DMS153 treated with DMSO at 0.1 percent for 48 hours (cell line): ENCODE measurements around the gene C1orf87.

Experiments used
- DNase-seq: peaks from one replicate; lab custom pipeline; 2025; ENCODE audit not compliant: unreplicated experiment; lab: John Stamatoyannopoulos, UW

C1orf87 gene

DNA sequence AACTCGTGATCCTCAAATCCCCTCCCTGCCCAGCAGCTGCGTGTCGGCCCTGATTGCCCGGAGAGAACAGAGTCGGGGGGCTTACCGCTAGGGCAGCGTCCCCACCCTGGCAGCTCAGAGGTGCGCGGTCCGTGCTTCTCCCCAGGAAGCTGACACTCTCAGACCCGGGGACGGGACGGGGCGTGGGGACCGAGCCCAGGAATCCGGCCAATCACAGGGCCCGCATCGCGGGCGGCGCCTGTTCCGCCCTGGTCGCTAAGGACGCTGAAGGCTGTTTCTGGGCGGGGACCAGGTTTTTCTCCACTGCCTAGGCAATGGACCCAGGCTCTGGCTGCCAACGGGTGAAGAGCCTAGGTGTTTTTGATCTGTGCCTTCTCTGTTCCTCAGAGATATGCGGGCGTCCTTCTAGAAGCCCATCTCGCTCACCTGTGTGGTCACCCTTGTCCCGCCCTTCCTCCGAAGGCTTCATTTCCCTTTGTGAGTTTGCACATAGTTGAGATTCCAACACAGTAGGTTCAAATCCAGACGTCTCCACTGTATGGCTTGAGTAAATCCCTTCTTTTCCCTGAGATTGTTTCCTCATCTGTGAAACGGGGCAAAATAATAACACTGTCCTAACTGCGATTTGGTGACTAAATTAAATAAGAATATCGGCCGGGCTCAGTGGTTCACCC is at the start of gene C1orf87:
Gene C1orf87 (minus strand): TSS at position 166 of the 674 bp plus-strand sequence. CDS start 1,127 bp downstream, outside the sequence.
- DNase-seq = no peak

GRCh38 chr1:60118085-60118484 is 44.5 kb upstream of the C1orf87 start:
- no peak for DNase-seq

GRCh38 chr1:60114745-60115318 is 41.3 kb upstream of the C1orf87 start:
- no peak for DNase-seq

- no peak for DNase-seq
These were observed 40.0 kb upstream of the C1orf87 start for GRCh38 chr1:60113596-60113995.

DNA sequence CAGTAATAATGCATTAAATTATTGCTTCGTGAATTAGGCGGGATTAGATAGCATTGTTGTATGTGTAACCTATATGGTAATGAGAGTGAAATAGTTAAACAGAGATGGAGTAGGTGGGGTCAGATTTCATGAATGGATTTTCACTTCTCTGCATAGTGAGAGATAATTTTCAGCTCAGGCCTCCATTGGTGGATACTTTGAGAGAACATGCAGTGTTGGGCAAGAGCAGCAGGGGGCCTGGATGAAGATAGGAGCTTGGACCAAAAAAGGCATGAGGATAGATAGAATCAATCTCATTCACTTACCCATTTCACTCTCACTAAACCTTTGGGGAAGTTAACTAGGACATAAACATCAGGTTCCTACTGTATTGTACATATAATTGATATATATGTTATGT is 39.5 kb upstream of the C1orf87 start:
- no peak for DNase-seq

DNA sequence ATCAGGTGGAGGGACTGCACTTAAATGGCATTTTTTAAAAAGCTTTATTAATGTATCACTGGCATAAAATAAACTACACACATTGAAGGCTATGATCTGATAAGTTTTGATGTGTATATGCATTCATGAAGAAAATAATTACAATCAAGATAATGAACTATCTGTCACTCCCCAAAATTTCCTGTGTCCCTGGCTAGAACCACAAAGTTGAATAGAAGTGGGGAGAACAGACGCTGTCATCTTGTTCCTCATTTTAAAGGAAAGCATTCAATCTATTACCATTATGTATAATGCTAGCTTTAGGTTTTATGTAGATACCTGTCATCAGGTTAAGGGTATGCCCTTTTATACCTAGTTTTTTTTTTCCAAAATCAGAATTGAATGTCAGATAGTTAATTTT is 38.1 kb upstream of the C1orf87 start:
- DNase-seq = no peak

- no peak for DNase-seq
These were observed 37.5 kb upstream of the C1orf87 start for GRCh38 chr1:60111118-60111517.

DNA sequence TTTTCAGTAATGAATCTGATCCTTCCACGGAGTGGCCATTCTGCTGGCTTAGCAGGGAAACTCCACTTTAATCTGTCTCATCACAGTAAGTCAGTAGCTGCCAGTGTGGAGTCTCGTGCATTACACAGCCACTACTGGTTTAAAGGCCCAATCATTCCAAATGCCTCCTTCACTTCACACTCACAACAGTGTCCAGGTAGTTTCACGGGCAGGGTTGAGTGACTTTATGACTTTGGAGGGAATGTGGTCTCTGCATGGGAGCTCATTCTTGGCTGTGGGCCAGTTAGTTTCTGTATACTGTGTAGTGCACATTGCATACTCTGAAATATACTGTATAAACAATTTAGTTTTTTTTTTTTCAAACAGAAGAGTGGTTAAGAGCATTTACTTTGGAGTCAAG is 34.6 kb upstream of the C1orf87 start:
- no peak for DNase-seq

DNA sequence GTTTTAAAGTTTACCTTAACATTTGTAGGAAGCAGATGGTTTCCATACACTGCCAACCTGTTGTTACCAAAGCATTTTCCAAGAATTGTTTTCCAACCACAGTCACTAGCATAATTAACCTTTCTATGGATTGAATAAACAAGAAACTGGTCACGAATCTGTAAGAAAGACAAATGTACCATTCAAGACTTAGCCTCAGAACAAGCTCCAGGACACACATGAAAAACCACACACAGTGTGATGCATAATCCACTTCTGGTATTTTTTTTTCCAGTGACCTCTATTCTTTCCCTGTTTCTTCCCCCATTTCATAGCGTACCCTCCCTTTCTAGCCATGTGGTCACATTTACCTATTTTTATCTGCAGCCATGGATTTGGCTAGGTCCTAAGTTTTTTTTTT is 29.6 kb upstream of the C1orf87 start:
- DNase-seq = no peak

DNA sequence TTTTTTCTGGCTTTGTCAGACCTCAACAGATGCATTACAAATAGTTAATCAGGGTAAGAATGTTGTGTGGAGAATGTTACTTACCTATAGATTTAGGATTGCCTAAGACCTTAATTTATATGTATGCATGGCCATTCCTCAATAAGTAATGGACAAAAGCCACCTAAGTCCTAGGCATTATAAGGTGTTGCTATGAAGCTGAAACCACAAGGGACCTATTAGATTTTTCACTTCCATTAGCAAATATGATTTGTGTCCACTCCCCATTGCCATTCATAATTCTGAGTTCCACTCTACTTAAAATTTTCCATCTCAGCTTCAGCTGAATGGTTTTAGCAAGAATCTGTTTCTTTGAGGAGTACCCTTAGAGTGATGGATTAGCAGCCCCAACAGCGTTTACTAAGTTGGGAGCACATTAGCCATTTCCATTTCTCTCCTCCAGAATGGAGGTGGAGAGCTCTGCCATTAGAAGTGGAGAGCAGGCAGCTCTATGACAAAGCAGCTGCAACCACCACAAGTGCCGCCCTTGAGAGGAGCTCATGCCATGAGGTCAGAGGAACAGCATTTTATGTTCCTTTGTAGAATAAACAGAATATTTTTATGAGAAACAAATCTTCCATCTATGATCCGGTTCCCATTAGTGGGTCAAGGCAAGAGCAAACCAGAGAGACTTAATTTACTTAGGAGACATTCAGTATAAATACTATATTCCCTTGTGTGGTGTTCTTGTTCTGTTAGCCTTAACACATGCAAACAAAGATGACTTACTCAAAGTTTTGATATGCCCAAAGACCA is 28.9 kb upstream of the C1orf87 start:
- no peak for DNase-seq

DNA sequence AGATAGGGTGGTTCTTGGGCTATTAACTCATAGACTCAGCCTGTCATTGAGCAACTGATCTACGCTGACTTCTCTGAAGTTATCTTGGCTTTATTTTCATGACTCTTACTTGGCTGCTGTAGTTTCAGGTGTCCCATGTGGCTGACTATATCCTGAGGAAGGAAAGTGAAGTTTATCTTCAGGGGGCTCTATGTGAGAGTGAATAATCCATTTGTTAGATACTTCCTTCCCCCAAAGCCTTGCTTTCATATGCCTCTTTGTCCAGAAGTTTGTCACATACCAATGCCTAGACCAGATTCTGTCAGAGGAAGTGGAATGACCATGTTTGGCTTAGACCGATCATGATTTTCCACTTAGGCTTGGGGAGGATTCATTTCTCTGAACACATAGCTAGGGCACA is 27.9 kb upstream of the C1orf87 start:
- DNase-seq = no peak

DNA sequence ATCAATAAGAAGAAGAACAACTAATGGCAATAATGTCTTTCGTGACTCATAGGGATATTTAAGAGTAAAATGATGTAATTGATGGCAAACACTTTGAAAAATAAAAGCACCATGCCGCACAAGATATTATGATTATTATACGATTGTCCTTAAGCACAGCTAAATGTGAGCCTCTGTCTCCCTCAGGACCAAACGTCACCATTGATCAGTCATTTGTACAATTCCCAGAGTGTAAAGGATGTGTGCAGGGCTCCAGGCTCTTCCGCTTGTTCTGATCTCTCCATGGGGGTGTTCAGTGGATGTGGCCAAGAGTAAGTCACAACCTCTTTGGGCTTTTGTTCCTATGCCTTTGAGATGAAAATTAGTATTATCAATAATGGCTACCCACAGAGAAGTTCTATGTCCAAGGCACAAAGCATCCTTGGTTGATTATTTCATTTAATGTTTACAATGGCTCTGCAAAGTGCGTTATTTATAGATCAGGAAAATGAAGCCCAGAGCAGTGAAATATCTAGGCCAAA is 17.7 kb upstream of the C1orf87 start:
- DNase-seq = no peak

- DNase-seq = no peak
These were observed 17.1 kb upstream of the C1orf87 start for GRCh38 chr1:60090655-60091054.

- no peak for DNase-seq
These were observed 15.1 kb upstream of the C1orf87 start for GRCh38 chr1:60088620-60089155.

GRCh38 chr1:60087681-60088080 is 14.1 kb upstream of the C1orf87 start:
- DNase-seq = no peak

- DNase-seq = no peak
These were observed 4.6 kb upstream of the C1orf87 start for GRCh38 chr1:60078182-60078581.

GRCh38 chr1:60071296-60071695 is 2.3 kb downstream of the C1orf87 start:
- no peak for DNase-seq

- DNase-seq = no peak
These were observed 3.9 kb downstream of the C1orf87 start for GRCh38 chr1:60069691-60070090.

DNA sequence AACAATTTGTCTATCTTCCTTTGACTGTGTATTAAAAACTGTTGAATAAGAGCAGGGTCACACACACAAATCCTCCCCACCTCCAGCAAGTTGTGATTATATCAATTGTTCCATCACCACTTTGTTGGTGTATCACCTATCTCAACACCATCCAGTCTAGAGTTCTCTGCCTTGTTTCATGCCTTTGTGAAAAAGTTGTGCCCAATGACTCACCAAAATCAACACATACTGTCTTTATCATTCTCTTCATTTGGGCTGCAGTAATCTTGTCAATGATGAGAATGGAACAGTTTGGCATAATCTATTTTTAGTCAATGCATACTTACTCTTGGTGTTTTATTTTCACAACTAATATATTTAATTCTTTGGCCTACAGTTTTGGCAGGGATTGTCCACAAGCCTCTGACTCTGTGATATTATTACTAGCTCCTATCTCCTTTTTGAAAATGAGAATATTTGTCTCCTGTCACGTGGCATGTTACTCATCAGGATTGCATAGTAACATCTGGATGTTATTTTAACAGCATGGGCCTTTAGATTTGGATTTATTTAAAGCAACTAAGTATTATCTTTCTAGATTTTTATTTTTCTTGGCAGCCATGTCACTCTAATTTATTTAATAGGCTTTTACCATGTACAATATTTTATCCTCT is 5.1 kb downstream of the C1orf87 start:
- DNase-seq = no peak

GRCh38 chr1:60066001-60066400 is 7.6 kb downstream of the C1orf87 start:
- DNase-seq = no peak

- DNase-seq = no peak
These were observed 8.4 kb downstream of the C1orf87 start for GRCh38 chr1:60065199-60065598.
